ENCODE measurements around the gene TERB1.
A peak's percentile ranks its signal among the peaks of the same experiment; 100 is the strongest.

The TERB1 gene

DNA sequence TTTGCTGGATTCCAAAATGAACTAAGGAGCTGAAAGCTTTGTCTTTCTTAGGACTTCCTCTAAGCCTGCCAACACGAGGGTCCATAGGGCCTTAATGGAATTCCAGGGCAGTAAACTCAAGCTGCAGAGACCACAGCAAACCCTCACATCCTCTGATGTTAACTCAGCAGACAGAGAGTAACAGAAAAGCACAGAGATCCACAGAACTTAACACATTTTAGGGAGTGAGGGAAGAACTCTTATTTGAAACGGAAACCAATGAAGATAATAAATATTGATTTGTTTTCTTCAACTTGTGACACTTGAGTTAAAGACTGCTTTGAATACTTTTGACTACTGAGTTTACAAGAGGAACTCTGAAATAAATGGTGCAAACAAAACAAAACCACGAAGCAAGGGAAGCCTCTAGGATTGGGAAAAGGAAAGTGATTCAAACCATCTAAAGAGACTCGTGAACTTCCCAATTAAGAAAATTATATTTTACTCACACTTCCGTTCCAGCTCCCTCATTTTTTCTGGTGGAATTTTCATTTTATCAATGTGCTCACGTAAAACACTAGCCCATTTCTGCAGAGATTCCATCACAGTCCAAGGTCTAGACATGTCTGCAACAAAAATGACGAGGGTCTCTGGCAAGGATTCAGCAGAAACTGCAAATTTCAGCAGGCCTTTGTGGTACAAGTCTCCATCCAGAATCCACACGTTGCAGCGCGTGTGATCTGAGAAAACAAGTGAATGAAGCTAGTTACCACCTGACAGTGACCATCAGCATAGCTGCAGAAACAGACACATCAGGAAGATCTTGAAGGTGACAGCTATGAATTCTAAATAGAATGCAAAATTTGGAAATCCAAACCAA, 59.2 kb downstream of the TERB1 start:
- DNase-seq: no peak

GRCh38 chr16:66741169-66741900, 60.0 kb downstream of the TERB1 start:
- DNase-seq: peak; percentile 74

DNA sequence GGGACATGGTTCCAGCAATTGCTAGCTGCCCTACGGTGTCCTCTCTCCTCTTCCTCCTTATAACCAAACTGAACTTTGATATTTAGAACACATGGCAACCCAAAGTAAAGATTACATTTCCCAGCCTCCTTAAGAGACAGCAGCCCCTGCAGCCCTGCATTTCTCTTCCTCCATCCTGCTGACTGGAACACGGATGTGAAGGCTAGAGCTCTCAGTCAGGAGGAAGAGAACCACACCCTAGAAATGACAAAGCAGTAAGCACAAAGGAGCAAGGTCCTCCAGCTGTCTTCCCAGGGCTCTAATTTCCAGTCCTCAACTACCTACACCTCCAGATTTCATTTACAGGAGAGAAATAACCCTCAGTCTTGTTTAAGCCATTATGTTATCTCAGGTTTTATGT, 60.9 kb downstream of the TERB1 start:
- DNase-seq: no peak

- peak; percentile 47 for DNase-seq
Measured at GRCh38 chr16:66740010-66740409, 61.4 kb downstream of the TERB1 start.

- DNase-seq: no peak
Measured at GRCh38 chr16:66735891-66736290, 65.5 kb downstream of the TERB1 start.

GRCh38 chr16:66731101-66731500, 70.3 kb downstream of the TERB1 start:
- no peak for DNase-seq

GRCh38 chr16:66728804-66729203, 72.6 kb downstream of the TERB1 start:
- DNase-seq: no peak

DNA sequence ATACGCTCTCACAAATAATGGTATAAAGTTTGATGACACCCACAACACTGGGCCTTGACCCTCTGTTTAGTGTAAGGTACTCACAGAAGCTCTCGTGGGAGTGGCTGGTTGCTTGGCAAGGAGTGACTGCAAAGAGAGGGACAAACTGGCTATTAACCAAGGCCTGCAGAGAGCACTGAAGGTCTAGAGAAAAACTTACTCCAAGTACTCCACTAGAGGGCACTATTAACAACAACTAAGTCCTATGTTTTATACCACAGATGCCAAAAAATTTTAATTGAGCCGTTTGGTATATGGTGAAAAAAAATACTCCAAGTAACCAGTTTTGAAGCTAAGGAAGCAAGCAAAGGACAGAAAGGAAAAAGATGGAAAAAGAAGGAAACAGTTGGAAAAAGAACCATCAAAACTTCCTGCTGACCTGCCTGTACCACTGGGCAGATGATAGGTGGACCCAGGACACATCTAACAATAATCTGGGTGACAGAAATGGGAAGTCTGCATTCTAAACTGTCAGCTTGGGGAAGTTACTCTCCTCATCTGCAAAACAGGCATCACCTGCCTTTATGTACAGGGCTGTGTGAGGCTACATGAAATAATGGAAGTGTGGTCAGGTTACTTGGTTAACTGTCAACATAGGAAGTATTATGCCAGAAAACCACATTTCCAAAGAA, 73.1 kb downstream of the TERB1 start:
- DNase-seq: peak; percentile 71

DNA sequence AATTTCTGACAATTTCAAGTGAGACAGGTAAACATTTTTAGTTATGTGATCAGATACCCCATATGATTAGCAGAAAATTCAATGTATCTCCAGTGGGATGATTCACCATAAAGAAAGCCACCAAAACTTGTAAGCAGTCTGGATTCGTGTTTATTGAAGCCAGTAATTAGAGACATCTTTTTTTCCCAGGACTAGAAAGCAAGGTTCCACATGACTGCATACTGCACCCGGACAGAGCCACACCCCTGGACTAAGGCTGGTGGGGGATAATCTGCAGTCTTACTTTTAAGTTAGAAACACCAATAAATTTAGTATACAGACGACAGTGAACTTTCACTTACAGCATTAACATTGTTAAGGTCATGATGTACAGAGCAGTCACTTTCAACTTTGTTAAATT, 80.6 kb downstream of the TERB1 start:
- DNase-seq: no peak

DNA sequence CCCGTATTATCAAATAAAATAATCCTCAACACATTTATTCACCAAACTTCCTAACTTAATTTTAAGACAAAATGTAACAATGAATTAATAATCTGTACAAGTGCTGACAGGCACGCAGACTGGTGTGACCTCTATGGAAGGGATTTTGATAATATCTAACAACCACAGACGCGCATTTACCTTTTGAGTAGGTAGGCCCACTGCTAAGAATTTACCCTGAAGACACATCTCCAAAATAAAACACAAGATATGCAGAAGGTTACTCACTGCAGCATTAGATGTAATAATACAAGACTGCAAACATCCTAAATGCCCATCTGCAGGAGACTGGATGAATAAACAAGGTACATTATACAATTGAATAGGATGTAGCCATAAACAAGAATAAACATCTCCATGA, 82.1 kb downstream of the TERB1 start:
- no peak for DNase-seq

- DNase-seq: no peak
Measured at GRCh38 chr16:66717776-66718175, 83.6 kb downstream of the TERB1 start.

- peak; percentile 36 for DNase-seq
Measured at GRCh38 chr16:66717112-66717675, 84.2 kb downstream of the TERB1 start.

DNA sequence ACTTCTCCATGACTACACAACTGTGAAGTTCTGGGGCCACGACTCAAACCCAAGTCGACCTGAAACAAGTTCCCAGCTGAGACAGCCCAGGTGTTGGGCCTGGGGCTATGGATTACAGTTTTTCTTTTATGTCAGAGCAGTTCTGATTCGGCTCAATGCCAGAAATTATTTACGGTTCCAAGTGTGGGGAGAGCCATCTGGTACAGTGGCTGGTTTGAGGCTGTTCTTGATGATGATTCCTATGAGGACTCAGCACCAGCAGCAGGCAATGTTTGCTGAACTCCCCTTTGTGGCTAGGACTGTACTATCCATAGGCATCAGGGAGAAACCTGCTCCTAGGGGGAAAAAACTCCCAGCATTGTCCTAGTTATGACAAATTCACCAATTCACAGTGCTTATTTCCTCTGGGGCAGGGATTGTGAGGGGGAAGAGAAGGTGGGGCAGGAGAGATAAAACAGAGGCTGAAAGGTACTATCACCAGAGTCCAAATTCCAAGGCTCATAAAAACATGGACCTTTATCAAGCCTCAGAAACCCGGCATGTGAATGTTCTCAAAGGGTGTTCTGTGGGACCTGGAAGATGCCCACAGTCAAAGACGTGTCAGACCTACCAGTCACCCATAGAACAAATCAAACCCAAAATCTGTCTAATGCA, 86.6 kb downstream of the TERB1 start:
- no peak for DNase-seq

- no peak for DNase-seq
Measured at GRCh38 chr16:66714062-66714461, 87.3 kb downstream of the TERB1 start.

DNA sequence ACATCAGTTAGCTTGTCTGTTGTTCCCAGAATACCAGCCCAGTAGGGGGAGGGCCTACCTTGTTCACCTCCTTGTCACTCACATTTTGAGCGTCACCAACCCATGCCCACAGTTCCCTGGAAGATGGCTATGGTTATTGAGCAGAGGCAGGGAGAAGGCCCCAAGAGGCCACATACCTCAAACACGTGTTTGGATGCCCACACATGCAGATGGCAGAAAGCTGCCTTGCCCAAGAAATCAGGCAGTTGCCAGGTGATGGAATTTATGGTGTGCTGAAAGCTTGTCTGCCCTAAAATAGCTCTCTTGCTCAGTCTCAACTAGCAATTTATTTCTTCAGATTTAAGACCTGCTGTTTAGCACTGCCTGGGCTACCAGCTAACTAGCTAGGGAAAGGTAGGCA, 88.3 kb downstream of the TERB1 start:
- DNase-seq: no peak

GRCh38 chr16:66712512-66712911, 88.9 kb downstream of the TERB1 start:
- no peak for DNase-seq

- DNase-seq: no peak
Measured at GRCh38 chr16:66711581-66711980, 89.8 kb downstream of the TERB1 start.

- DNase-seq: no peak
Measured at GRCh38 chr16:66706506-66706880, 94.9 kb downstream of the TERB1 start.

- no peak for DNase-seq
Measured at GRCh38 chr16:66705790-66706505, 95.4 kb downstream of the TERB1 start.

All from HCEC 1CT (cell line).